Measurements from ENCODE around the gene APOM. TPM values are rescaled to one million over a fixed set of nuclear protein-coding genes. Genes with fewer than 3 reads are reported as not detected.

The APOM gene
- total RNA-seq, 8 experiments from 2014 or later = 2.3 to 6.8 (median 5.3) TPM

GRCh38 chr6:31621320-31621939 lies 34.3 kb upstream of the APOM start:
- Histone ChIP-seq H3K27ac (peak overlapping the region; percentile 91 to 96), H3K4me3 (peak overlapping the region; percentile 58 to 91 (median 85)), H3K4me1 (replicated peaks in 1 of 2) (peaks cover 7 to 9% of the 10 kb centered on the region in 2 donors)
- WGBS, 10 experiments = 0 to 3% (median 1%) methylated on average over 6 to 14 of the region's 15 CpGs
- ATAC-seq (replicated peaks in 6 of 8) = no peak
- in situ Hi-C loops (cut with MboI; ENCODE audit: low pct_unique_long_range_greater_than_20kb in 2 of 9, low sequenced_read_pairs in 9 of 9, unreplicated experiment in 9 of 9) = no loop called here

GRCh38 chr6:31621991-31622390 lies 33.7 kb upstream of the APOM start:
- WGBS, 10 experiments = 0 to 9% (median 0%) methylated on average over 1 to 4 of the region's 4 CpGs; no CpG with 5 or more reads in 2 of the 10 experiments
- Histone ChIP-seq H3K27ac (peak overlapping the region in 1 of 2 donors; percentile 96), H3K4me3 (peak overlapping the region; percentile 58 to 91 (median 85)), H3K4me1 (replicated peaks in 1 of 2) (peaks cover 7 to 9% of the 10 kb centered on the region in 2 donors)
- no peak for ATAC-seq (replicated peaks in 6 of 8)
- in situ Hi-C loops (cut with MboI; ENCODE audit: low pct_unique_long_range_greater_than_20kb in 2 of 9, low sequenced_read_pairs in 9 of 9, unreplicated experiment in 9 of 9) = no loop called here

GRCh38 chr6:31622684-31623091 lies 33.0 kb upstream of the APOM start:
- 45 to 100% (median 75%) methylated on average over 2 to 10 of the region's 10 CpGs; no CpG with 5 or more reads in 1 of the 10 experiments for whole genome bisulfite sequencing, 10 experiments
- in situ Hi-C loops (cut with MboI; ENCODE audit: low pct_unique_long_range_greater_than_20kb in 2 of 9, low sequenced_read_pairs in 9 of 9, unreplicated experiment in 9 of 9) = no loop called here
- Histone ChIP-seq H3K27ac (no peak overlapping the region), H3K4me1 (replicated peaks in 1 of 2) (peaks cover 7 to 9% of the 10 kb centered on the region in 2 donors), H3K4me3 (peak overlapping the region in 4 of 5 donors; percentile 82 to 91 (median 88))
- no peak for ATAC-seq (replicated peaks in 6 of 8)

- WGBS, 10 experiments = 40 to 100% (median 98%) methylated on average over 1 to 10 of the region's 10 CpGs; no CpG with 5 or more reads in 6 of the 10 experiments
- H3K27ac ChIP-seq = no peak overlapping the region
- in situ Hi-C loops (cut with MboI; ENCODE audit: low pct_unique_long_range_greater_than_20kb in 2 of 9, low sequenced_read_pairs in 9 of 9, unreplicated experiment in 9 of 9) = no loop called here
- ATAC-seq (replicated peaks in 6 of 8) = no peak
- H3K4me3 ChIP-seq = no peak overlapping the region
- peaks cover 7 to 9% of the 10 kb centered on the region in 2 donors for H3K4me1 ChIP-seq (replicated peaks in 1 of 2)
Measured at GRCh38 chr6:31624070-31624469, 31.6 kb upstream of the APOM start.

- ATAC-seq (replicated peaks in 6 of 8) = no peak
- Histone ChIP-seq H3K27ac (no peak overlapping the region), H3K4me1 (replicated peaks in 1 of 2) (peaks cover 7 to 9% of the 10 kb centered on the region in 2 donors), H3K4me3 (no peak overlapping the region)
- 71 to 100% (median 94%) methylated on average over 1 to 7 of the region's 10 CpGs; no CpG with 5 or more reads in 6 of the 10 experiments for WGBS, 10 experiments
- in situ Hi-C loops (cut with MboI; ENCODE audit: low pct_unique_long_range_greater_than_20kb in 2 of 9, low sequenced_read_pairs in 9 of 9, unreplicated experiment in 9 of 9) = no loop called here
Measured at GRCh38 chr6:31626952-31627351, 28.7 kb upstream of the APOM start.

- WGBS, 10 experiments = 50 to 100% (median 95%) methylated on average over 1 to 14 of the region's 19 CpGs; no CpG with 5 or more reads in 5 of the 10 experiments
- H3K4me3 ChIP-seq = no peak overlapping the region
- H3K27ac ChIP-seq = no peak overlapping the region
- ATAC-seq (replicated peaks in 6 of 8) = no peak
- in situ Hi-C loops (cut with MboI; ENCODE audit: low pct_unique_long_range_greater_than_20kb in 2 of 9, low sequenced_read_pairs in 9 of 9, unreplicated experiment in 9 of 9) = no loop called here
- peaks cover 1% of the 10 kb centered on the region in 2 donors for H3K4me1 ChIP-seq (replicated peaks in 1 of 2)
Measured at GRCh38 chr6:31627690-31628287, 27.9 kb upstream of the APOM start.

GRCh38 chr6:31629014-31629413 lies 26.7 kb upstream of the APOM start:
- peaks cover 0 to 5% of the 10 kb centered on the region in 2 donors for H3K4me1 ChIP-seq (replicated peaks in 1 of 2)
- in situ Hi-C loops (cut with MboI; ENCODE audit: low pct_unique_long_range_greater_than_20kb in 2 of 9, low sequenced_read_pairs in 9 of 9, unreplicated experiment in 9 of 9) = no loop called here
- H3K27ac ChIP-seq = no peak overlapping the region
- 86 to 100% (median 93%) methylated on average over 1 to 5 of the region's 7 CpGs; no CpG with 5 or more reads in 3 of the 10 experiments for WGBS, 10 experiments
- H3K4me3 ChIP-seq = no peak overlapping the region
- no peak for ATAC-seq (replicated peaks in 6 of 8)

GRCh38 chr6:31630177-31630934 lies 25.3 kb upstream of the APOM start:
- 90 to 100% (median 95%) methylated on average over 1 to 20 of the region's 25 CpGs for WGBS, 10 experiments
- Histone ChIP-seq H3K27ac (no peak overlapping the region), H3K4me3 (no peak overlapping the region), H3K4me1 (replicated peaks in 1 of 2) (peaks cover 0 to 5% of the 10 kb centered on the region in 2 donors)
- in situ Hi-C loops (cut with MboI; ENCODE audit: low pct_unique_long_range_greater_than_20kb in 2 of 9, low sequenced_read_pairs in 9 of 9, unreplicated experiment in 9 of 9) = no loop called here
- no peak for ATAC-seq (replicated peaks in 6 of 8)

- WGBS, 10 experiments = 95% methylated on average over 4 of the region's 16 CpGs; no CpG with 5 or more reads in 9 of the 10 experiments
- Histone ChIP-seq H3K27ac (no peak overlapping the region), H3K4me1 (replicated peaks in 1 of 2) (peaks cover 0 to 5% of the 10 kb centered on the region in 2 donors), H3K4me3 (no peak overlapping the region)
- ATAC-seq (replicated peaks in 6 of 8) = peak in 5 of 8 experiments; percentile 4 to 24 (median 18)
- in situ Hi-C loops (cut with MboI; ENCODE audit: low pct_unique_long_range_greater_than_20kb in 2 of 9, low sequenced_read_pairs in 9 of 9, unreplicated experiment in 9 of 9) = no loop called here
Measured at GRCh38 chr6:31631209-31631608, 24.5 kb upstream of the APOM start.

- 30 to 80% methylated on average over 1 to 2 of the region's 32 CpGs; no CpG with 5 or more reads in 8 of the 10 experiments for WGBS, 10 experiments
- peak in 5 of 8 experiments; percentile 6 to 22 (median 19) for ATAC-seq (replicated peaks in 6 of 8)
- in situ Hi-C loops (cut with MboI; ENCODE audit: low pct_unique_long_range_greater_than_20kb in 2 of 9, low sequenced_read_pairs in 9 of 9, unreplicated experiment in 9 of 9) = no loop called here
- peaks cover 0 to 5% of the 10 kb centered on the region in 2 donors for H3K4me1 ChIP-seq (replicated peaks in 1 of 2)
- no peak overlapping the region for H3K4me3 ChIP-seq
- peak overlapping the region in 1 of 2 donors; percentile 45 for H3K27ac ChIP-seq
Measured at GRCh38 chr6:31631681-31632278, 23.9 kb upstream of the APOM start.

GRCh38 chr6:31632279-31632946 lies 23.3 kb upstream of the APOM start:
- ATAC-seq (replicated peaks in 6 of 8) = peak in 3 of 8 experiments; percentile 1 to 4 (median 2)

GRCh38 chr6:31633447-31633846 lies 22.2 kb upstream of the APOM start:
- peak overlapping the region in 1 of 2 donors; percentile 77 for H3K27ac ChIP-seq
- no peak for ATAC-seq (replicated peaks in 6 of 8)
- 80 to 100% (median 92%) methylated on average over 1 to 5 of the region's 7 CpGs; no CpG with 5 or more reads in 7 of the 10 experiments for WGBS, 10 experiments
- in situ Hi-C loops (cut with MboI; ENCODE audit: low pct_unique_long_range_greater_than_20kb in 2 of 9, low sequenced_read_pairs in 9 of 9, unreplicated experiment in 9 of 9) = no loop called here
- peaks cover 0 to 5% of the 10 kb centered on the region in 2 donors for H3K4me1 ChIP-seq (replicated peaks in 1 of 2)
- no peak overlapping the region for H3K4me3 ChIP-seq

More at GRCh38 chr6:31632279-31632946, 23.3 kb upstream of the APOM start:
- Histone ChIP-seq H3K27ac (peak overlapping the region in 1 of 2 donors; percentile 45), H3K4me1 (replicated peaks in 1 of 2) (peaks cover 0 to 5% of the 10 kb centered on the region in 2 donors), H3K4me3 (no peak overlapping the region)
- in situ Hi-C loops (cut with MboI; ENCODE audit: low pct_unique_long_range_greater_than_20kb in 2 of 9, low sequenced_read_pairs in 9 of 9, unreplicated experiment in 9 of 9) = no loop called here
- 67 to 100% (median 96%) methylated on average over 1 to 16 of the region's 26 CpGs; no CpG with 5 or more reads in 5 of the 10 experiments for WGBS, 10 experiments

All from motor neuron (in vitro differentiated cells).